SH-SY5Y (cell line): ENCODE results near the gene TIE1.

ENCODE experiments used
- GATA2 ChIP-seq: IDR thresholded peaks from 2 replicates; pipeline ENCODE4 v1.6.1; 2011; ENCODE audit warnings: mild to moderate bottlenecking, low read depth, low read length
- GATA3 ChIP-seq: IDR thresholded peaks from 2 replicates; pipeline ENCODE4 v1.6.1; 2011; ENCODE audit warnings: low read depth, mild to moderate bottlenecking, low read length, moderate library complexity

GRCh38 chr1:43277116-43277876 lies 23.5 kb upstream of the TIE1 start:
- TF ChIP-seq GATA2 (no peak), GATA3 (no peak)
